Liver (tissue), 9 donors: ENCODE results near the gene B3GNT9. TPM values are rescaled to one million over a fixed set of nuclear protein-coding genes. Genes with fewer than 3 reads are reported as not detected.

ENCODE experiments used
- DNase-seq: peaks from one replicate; pipeline ENCODE4 v3.0.0-alpha.2; 2017; ENCODE audit warnings: low spot score
- H3K27ac ChIP-seq, 2 donors: one replicate each; pipeline ENCODE4 v1.7.0; 2013; ENCODE audit warnings: inconsistent platforms in 2 of 2, low read length in 2 of 2, control low read depth in 1 of 2, low read depth in 1 of 2, mild to moderate bottlenecking in 1 of 2
- H3K27me3 ChIP-seq, 4 donors: one replicate each; pipeline versions ENCODE4 v1.6.1 to v1.7.0; 2013; ENCODE audit warnings: low read length in 3 of 4, inconsistent platforms in 1 of 4, mild to moderate bottlenecking in 1 of 4, moderate library complexity in 1 of 4; ENCODE audit not compliant: control insufficient read depth in 4 of 4, insufficient read depth in 4 of 4
- H3K36me3 ChIP-seq, 4 donors: one replicate each; pipeline versions ENCODE4 v1.6.1 to v1.7.0; 2013; ENCODE audit warnings: low read length in 3 of 4, mild to moderate bottlenecking in 3 of 4, low read depth in 1 of 4, moderate library complexity in 1 of 4; ENCODE audit not compliant: control insufficient read depth in 4 of 4, insufficient read depth in 3 of 4
- H3K4me1 ChIP-seq, 4 donors: one replicate each; pipeline versions ENCODE4 v1.6.1 to v1.7.0; 2013; ENCODE audit warnings: low read length in 3 of 4, mild to moderate bottlenecking in 3 of 4, moderate library complexity in 1 of 4; ENCODE audit not compliant: control insufficient read depth in 4 of 4, insufficient read depth in 4 of 4
- H3K4me3 ChIP-seq, 3 donors: one replicate each; pipeline versions ENCODE4 v1.6.1 to v1.7.0; 2013; ENCODE audit warnings: low read length in 3 of 3, control low read depth in 1 of 3, low read depth in 1 of 3, mild to moderate bottlenecking in 1 of 3
- H3K9ac ChIP-seq, 2 donors: one replicate each; pipeline ENCODE4 v1.7.0; 2013; ENCODE audit warnings: low read length in 2 of 2, mild to moderate bottlenecking in 2 of 2, moderate library complexity in 2 of 2, control low read depth in 1 of 2, low read depth in 1 of 2
- H3K9me3 ChIP-seq, 4 donors: one replicate each; pipeline versions ENCODE4 v1.6.1 to v1.7.0; 2013; ENCODE audit warnings: low read length in 3 of 4; ENCODE audit not compliant: control insufficient read depth in 4 of 4
- GABPA ChIP-seq, 2 donors: IDR thresholded peaks in 1 of 2; conservative IDR thresholded peaks in 1 of 2; 2 replicates each; pipeline ENCODE4 v1.6.1; 2016; ENCODE audit warnings: antibody characterized with exemption in 2 of 2, mild to moderate bottlenecking in 1 of 2, moderate library complexity in 1 of 2
- HNF4A ChIP-seq, 2 donors: conservative IDR thresholded peaks; 2 replicates each; pipeline ENCODE4 v1.6.1; 2016; ENCODE audit warnings: antibody characterized with exemption in 2 of 2, mild to moderate bottlenecking in 2 of 2
- JUND ChIP-seq, 2 donors: IDR thresholded peaks; 2 replicates each; pipeline ENCODE4 v1.6.1; 2016; ENCODE audit warnings: antibody characterized with exemption in 2 of 2
- MAX ChIP-seq: IDR thresholded peaks from 2 replicates; pipeline ENCODE4 v1.6.1; 2016; ENCODE audit warnings: antibody characterized with exemption
- NR2F2 ChIP-seq: IDR thresholded peaks from 2 replicates; pipeline ENCODE4 v1.6.1; 2016; ENCODE audit warnings: antibody characterized with exemption
- REST ChIP-seq: IDR thresholded peaks from 2 replicates; pipeline ENCODE4 v1.6.1; 2016; ENCODE audit warnings: antibody characterized with exemption, mild to moderate bottlenecking
- RXRA ChIP-seq, 2 donors: IDR thresholded peaks; 2 replicates each; pipeline ENCODE4 v1.6.1; 2017 to 2018; ENCODE audit warnings: antibody characterized with exemption in 2 of 2, mild to moderate bottlenecking in 1 of 2
- ZBTB33 ChIP-seq: IDR thresholded peaks from 2 replicates; pipeline ENCODE4 v1.6.1; 2016; ENCODE audit warnings: antibody characterized with exemption
- WGBS: extraction: QIAGEN DNeasy Blood & Tissue Kit; methylation state at CpG from one replicate; pipeline ENCODE4 v1.1.7; 2013; 5-methylcytosine and 5-hydroxymethylcytosine counted together
- polyA plus RNA-seq, 2 donors: library from polyadenylated mRNA; stranded (reverse) in 1 of 2; unstranded in 1 of 2; fragments of 200-250 nt in 1 of 2; fragments of >200 nt in 1 of 2; fragmentation: Nextera tagmentation in 1 of 2; extraction: Ambion mirVana in 1 of 2; gene quantifications; one replicate each; pipeline versions ENCODE4 v1.2.1 to v1.2.3, GENCODE V29; 2013 to 2015
- total RNA-seq, 2 donors: library from RNA; depleted of rRNA; stranded (reverse); fragments of >200 nt; gene quantifications; one replicate each; pipeline ENCODE4 v1.2.3, GENCODE V29; 2014
- donor health status: healthy.
- donor health status: healthy.
- donor health status: healthy.
- donor health status: healthy.
- donor health status: healthy.

B3GNT9 gene
- total and polyA plus RNA-seq, 4 donors, result 0.43 to 2.3 (median 1.4) TPM

DNA sequence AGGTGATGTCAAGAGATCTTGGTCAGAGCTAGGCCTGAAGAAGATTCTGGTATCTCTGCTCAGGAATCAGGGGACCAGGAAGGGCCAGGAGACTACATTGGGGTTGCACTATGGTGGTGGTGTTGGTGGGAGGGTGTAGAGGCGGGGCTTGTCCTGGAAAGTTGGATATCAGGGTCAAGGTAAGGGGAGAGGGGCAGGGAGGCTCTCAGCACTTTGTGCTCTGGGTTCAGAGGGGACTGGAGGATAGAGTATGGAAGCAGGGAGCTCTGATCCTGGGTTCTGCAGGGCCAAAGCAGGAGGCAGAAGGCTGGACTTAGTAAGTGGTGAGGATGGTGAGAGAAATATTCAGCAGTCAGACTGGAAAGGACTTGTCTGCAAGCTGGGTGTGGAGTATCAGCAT, 22.5 kb upstream of the B3GNT9 start:
- no peak overlapping the region for H3K4me3 ChIP-seq
- H3K9me3 ChIP-seq, result no peaks in the 10 kb centered on the region
- peaks cover 13 to 33% (median 23%) of the 10 kb centered on the region in 4 donors for H3K4me1 ChIP-seq
- 89% methylated on average over 1 of the region's 1 CpG for WGBS
- H3K9ac ChIP-seq, result peak overlapping the region in 1 of 2 donors; percentile 60
- H3K27ac ChIP-seq, result peak overlapping the region; percentile 66 to 71
- H3K36me3 ChIP-seq, result no peaks in the 10 kb centered on the region
- H3K27me3 ChIP-seq, result no peaks in the 10 kb centered on the region
- no peak for DNase-seq
- TF ChIP-seq RXRA (IDR thresholded peaks at IDR 0.05) (no peak), NR2F2 (no peak), MAX (no peak), GABPA (IDR thresholded peaks at IDR 0.05 in 1 of 2, conservative IDR thresholded peaks at IDR 0.05 in 1 of 2) (no peak), JUND (IDR thresholded peaks at IDR 0.05) (no peak), REST (no peak)

DNA sequence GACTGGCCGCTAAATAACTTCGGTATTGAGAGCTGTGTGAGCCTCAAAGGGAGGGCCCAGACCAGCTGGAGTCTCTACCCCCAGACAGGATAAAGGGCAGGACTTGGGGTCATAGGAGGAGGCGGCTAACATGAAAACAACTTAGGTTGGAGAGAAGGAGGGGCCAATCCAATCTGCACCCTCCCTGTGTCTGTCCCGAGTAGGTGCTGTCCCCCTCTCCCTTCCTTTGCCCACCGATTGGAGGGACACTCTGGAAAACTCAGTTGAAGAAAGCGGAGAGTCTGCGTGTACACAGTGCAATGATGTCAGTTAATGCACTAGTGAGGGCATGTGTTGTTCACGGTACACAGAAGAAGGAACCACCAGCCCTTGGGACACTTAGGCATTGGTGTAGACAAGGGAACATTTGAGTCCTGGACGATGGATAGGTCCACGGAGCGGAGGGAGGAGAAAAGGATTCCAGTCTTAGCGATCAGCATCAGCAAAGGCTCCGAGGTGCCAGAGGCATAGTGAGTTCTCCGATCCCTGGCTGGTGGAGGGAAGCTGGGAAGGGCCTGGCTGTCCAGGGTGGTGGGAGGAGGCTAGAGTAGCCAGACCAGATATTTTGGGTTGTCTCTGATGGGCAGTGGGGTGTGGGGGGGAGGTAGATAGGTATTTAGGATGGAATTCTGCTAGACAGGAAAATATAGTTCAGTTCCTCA, 20.3 kb upstream of the B3GNT9 start:
- peak overlapping the region in 1 of 3 donors; percentile 60 for H3K4me3 ChIP-seq
- no peak for DNase-seq
- no peaks in the 10 kb centered on the region for H3K9me3 ChIP-seq
- peak; percentile 26 for TF ChIP-seq NR2F2
- no peak for TF ChIP-seq MAX
- no peak for TF ChIP-seq GABPA (IDR thresholded peaks at IDR 0.05 in 1 of 2, conservative IDR thresholded peaks at IDR 0.05 in 1 of 2)
- TF ChIP-seq ZBTB33, result no peak
- no peak for TF ChIP-seq HNF4A (conservative IDR thresholded peaks at IDR 0.05)
- peak overlapping the region in 1 of 2 donors; percentile 60 for H3K27ac ChIP-seq
- peaks cover 11 to 26% (median 19%) of the 10 kb centered on the region in 4 donors for H3K4me1 ChIP-seq
- 67% methylated on average over 14 of the region's 14 CpGs for WGBS
- H3K36me3 ChIP-seq, result peaks cover 0 to 2% (median 0%) of the 10 kb centered on the region in 4 donors
- no peaks in the 10 kb centered on the region for H3K27me3 ChIP-seq
- peak overlapping the region; percentile 13 to 65 for H3K9ac ChIP-seq
